Esophagus mucosa (tissue), 1 donor: ENCODE results near the gene ADAM15. TPM values are rescaled to one million over a fixed set of nuclear protein-coding genes. Genes with fewer than 3 reads are reported as not detected.

Experiments
- ATAC-seq: fragments of 200-7000 bp; cut with Tn5 transposase; one replicate; pipeline ENCODE4 v1.9.1; 2020
- total RNA-seq: library from RNA; stranded (reverse); gene quantifications from one replicate; pipeline ENCODE4 v1.2.4, GENCODE V29; 2023
- donor health status: DM: yes; HTN: yes; CAD: no.

ADAM15 gene
- total RNA-seq, 1 donor from 2014 or later = 167 TPM

DNA sequence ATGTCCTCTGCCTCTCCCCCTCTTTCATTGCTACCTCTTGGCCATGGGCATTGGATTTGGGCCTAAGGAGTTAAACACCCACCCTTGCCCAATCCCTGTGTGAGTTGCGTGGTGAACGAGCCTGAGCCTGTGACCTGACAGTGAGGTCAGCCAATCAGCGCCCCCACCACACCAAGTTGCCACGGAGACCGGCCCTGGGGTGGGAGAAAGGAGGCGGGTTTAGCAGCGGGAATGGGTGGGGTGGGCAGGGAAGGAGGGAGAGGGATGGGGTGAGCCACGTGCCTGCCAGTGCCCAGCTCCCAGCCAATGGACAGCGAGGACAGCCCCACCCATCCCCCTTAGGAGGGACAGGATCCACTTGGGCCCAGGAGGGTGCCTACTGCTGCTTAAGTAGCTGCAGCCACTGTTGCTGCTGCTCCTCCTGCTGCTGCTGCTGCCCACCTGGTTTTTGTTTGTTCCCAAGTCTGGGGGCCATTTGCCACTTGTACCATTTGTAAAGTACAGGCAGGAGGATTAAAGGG is 39.0 kb upstream of the ADAM15 start:
- peak; percentile 68 for ATAC-seq

GRCh38 chr1:155012776-155013602 is 38.1 kb upstream of the ADAM15 start:
- ATAC-seq = no peak

- no peak for ATAC-seq
Measured at GRCh38 chr1:155013632-155014031, 37.5 kb upstream of the ADAM15 start.

DNA sequence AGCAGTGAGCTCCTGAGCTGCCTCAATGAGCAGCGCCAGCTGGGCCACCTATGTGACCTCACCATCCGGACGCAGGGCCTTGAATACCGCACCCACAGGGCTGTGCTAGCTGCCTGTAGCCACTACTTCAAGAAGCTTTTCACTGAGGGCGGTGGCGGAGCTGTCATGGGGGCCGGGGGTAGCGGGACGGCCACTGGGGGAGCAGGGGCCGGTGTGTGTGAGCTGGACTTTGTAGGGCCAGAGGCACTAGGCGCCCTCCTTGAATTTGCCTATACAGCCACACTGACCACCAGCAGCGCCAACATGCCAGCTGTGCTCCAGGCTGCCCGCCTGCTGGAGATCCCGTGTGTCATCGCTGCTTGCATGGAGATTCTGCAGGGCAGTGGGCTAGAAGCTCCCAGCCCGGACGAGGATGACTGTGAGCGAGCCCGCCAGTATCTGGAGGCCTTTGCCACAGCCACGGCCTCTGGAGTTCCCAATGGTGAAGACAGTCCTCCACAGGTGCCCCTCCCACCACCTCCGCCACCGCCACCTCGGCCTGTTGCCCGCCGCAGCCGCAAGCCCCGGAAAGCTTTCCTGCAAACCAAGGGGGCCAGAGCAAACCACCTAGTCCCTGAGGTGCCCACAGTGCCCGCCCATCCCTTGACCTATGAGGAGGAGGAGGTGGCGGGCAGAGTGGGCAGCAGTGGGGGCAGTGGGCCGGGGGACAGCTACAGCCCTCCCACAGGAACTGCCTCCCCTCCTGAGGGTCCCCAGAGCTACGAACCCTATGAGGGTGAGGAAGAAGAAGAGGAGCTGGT is 36.2 kb upstream of the ADAM15 start:
- no peak for ATAC-seq

DNA sequence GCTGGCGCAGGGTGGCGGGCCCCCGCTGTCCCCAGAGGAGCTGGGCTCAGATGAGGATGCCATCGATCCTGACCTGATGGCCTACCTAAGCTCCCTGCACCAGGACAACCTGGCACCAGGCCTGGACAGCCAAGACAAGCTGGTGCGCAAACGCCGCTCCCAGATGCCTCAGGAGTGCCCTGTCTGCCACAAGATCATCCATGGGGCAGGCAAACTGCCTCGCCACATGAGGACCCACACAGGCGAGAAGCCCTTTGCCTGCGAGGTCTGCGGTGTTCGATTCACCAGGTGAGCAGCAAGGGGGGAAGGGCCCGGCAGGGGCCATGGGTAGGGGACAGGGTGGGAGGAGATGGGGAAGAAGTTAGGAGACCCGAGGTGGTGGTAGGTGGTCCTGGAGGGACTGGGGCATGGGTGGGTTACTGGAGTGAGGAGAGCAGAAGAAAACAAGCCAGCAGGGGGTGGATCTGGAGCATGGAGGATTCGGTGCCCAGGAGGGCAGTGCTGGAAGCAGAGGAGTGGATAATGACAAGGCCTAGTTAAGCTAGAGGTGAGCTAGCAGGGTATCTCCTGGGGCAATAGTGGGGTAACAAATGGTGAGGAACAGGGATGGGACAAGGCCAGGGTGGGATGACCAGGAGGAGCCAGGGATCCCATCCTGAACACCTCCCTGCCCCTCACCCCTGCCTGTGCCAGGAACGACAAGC is 35.4 kb upstream of the ADAM15 start:
- ATAC-seq = no peak

GRCh38 chr1:155016231-155016831 is 34.8 kb upstream of the ADAM15 start:
- ATAC-seq = no peak

GRCh38 chr1:155017041-155017945 is 33.8 kb upstream of the ADAM15 start:
- ATAC-seq = peak; percentile 91

- no peak for ATAC-seq
Measured at GRCh38 chr1:155017946-155018316, 33.2 kb upstream of the ADAM15 start.

GRCh38 chr1:155018617-155019348 is 32.3 kb upstream of the ADAM15 start:
- ATAC-seq = no peak

GRCh38 chr1:155019377-155020245 is 31.5 kb upstream of the ADAM15 start:
- no peak for ATAC-seq

GRCh38 chr1:155022136-155022926 is 28.8 kb upstream of the ADAM15 start:
- no peak for ATAC-seq

DNA sequence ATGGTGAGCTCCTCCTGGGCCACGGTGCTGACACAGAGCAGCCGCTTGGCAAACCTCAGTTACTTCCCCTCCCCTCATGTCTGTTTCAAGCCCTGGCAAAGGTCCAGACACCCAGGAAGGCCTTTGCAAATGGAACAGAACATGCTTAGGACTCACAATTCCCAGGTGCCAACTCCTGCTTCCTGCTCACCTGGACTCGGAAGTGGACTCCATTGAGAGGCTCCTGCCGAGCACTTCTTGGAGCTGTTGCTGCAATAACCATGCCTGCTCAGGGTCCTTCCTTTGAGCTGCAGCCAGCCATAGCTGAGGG is 28.2 kb upstream of the ADAM15 start:
- ATAC-seq = peak; percentile 2

- ATAC-seq = peak; percentile 5
Measured at GRCh38 chr1:155023627-155024026, 27.5 kb upstream of the ADAM15 start.

DNA sequence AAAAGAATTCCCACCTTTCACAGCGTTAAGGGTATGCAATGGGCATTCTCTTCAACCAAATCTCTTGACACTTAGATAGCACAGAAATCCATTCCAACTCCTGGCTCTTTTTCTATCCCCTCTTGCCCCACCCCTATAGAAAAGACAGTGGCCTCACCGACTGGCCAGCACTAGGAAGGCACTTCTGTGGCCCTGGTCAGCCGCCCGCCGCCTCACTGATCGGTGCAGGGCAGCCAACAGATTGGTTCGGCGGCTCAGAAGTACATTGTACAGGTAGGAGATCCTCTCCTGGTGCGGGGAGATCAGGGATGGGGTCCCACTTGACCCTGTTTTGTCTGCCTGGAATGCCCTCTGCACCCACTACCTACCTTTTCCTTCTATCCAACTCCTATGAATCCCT is 26.8 kb upstream of the ADAM15 start:
- no peak for ATAC-seq

DNA sequence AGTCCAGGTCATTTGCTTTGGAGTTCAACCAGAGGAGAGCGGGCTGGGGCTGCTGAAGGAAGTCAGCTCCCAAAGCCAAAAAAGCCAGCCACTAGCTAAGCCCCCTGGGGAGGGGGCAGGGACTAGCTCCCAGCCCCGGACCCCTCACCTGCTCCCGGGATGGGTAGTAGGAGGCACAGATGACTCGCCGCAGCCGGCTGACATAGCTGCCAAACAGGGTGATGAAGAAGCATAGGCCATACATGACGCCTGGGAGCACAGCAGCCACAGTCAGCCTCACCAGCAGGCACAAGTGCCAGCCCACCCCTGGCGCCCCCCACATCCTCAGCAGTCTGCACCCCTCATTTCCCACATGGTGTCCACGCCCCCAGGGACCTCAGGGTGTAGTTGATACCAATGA is 25.0 kb upstream of the ADAM15 start:
- ATAC-seq = peak; percentile 16

DNA sequence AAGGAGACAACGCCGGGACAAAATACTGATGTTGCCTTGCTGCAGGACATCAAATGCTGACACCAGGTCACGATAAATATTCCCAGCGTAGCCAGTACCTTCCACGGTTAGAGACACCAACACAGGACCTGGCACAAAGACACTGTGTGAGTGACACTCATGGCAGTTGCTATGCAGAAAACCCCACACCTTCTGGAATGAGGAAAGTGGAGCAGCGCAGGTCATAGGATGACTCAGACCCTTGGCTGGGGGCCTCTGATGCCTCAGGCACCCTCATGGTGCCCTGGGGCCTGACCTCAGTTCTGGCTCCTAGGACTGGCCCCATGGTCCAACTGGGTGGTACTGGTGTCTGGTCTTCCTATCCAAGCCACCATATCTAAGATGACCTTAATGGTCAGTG is 24.5 kb upstream of the ADAM15 start:
- peak; percentile 67 for ATAC-seq

GRCh38 chr1:155029513-155030242 is 21.4 kb upstream of the ADAM15 start:
- ATAC-seq = no peak

- no peak for ATAC-seq
Measured at GRCh38 chr1:155030243-155030795, 20.8 kb upstream of the ADAM15 start.
